GM11168 (cell line): ENCODE results near the gene NRXN3.

Experiments used
- in situ Hi-C: fragments of 300-500 bp; cut with MboI; formaldehyde crosslinking; loops from one replicate; pipeline ENCODE4 v1.12.0; 2022; ENCODE audit warnings: low sequenced_read_pairs; ENCODE audit not compliant: unreplicated experiment

NRXN3 gene

DNA sequence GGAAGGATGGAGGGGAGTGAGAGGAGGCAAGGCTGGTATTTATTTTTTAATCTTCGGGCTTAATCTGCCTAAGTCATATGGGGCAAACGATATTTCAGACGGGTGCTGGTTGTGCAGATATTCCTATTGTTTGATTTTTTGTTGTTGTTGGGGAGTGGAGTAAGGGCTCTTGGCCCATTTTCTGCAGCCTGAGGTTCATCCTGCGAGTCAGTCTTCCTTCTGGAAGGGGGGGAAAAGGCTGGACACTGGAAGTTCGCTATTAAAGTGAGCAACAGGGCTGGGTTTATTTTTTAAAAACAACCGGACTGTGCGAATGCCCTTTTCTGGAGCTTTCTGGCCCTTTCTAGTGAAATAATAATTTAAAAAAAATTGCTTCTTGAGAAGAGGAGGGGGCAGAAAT, 2.3 kb downstream of the NRXN3 start:
- in situ Hi-C loops: no loop called here

DNA sequence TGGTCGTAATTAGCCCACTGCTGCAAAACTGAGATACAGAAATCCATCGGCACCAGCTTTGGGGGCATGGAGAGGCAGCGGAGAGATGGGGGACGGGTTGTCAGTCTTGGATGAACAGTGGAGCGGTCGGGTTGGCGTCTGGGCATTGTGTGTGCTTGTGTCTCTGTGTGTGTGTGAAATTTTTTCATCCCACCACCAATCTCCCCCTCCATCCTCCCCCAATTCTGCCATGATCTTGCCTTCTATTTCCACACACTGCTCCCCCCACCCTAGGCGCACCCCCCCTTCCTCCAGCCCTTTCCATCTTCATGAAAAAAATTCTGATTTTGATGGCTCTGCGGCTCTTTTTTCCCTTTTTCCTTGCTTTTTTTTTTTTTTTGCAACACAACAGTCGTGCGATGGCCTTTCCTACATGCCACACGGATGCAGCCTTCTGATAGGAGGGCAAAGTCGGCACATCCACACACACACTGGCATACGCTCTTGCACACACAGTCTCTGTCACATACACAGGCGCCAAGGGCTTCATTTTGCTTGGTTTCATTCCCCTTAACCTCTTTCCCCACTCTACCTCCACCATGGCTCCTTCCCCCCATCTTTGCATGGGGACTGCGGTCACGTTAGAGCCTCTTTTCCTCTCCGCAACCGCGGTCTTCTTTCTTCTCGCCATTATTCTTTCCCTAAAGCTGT, 3.3 kb downstream of the NRXN3 start:
- in situ Hi-C loops: no loop called here

- in situ Hi-C loops: no loop called here
Measured at GRCh38 chr14:78175412-78175811, 5.2 kb downstream of the NRXN3 start.

- in situ Hi-C loops: no loop called here
Measured at GRCh38 chr14:78178071-78178470, 7.9 kb downstream of the NRXN3 start.

- in situ Hi-C loops: no loop called here
Measured at GRCh38 chr14:78178971-78179370, 8.8 kb downstream of the NRXN3 start.

DNA sequence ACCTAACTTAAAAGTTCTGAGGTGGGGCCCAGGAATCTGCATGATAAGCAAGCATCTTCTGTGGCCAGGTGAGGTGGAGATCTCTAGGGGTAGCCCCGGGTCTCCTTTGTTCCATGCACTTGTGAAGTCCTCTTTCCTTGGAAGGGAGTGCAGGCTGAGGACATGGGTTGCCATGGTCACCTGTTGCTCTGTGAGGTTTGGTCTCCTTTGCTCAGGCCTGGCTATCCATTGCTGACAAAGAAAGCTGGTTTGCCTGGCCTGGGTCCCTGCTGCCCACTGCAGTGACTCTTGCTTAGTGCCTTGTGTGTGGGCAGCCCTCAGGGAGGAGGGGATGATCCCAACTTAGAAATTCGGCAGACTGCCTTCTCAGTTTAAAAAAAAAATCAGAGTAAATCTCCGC, 11.1 kb downstream of the NRXN3 start:
- in situ Hi-C loops: no loop called here

DNA sequence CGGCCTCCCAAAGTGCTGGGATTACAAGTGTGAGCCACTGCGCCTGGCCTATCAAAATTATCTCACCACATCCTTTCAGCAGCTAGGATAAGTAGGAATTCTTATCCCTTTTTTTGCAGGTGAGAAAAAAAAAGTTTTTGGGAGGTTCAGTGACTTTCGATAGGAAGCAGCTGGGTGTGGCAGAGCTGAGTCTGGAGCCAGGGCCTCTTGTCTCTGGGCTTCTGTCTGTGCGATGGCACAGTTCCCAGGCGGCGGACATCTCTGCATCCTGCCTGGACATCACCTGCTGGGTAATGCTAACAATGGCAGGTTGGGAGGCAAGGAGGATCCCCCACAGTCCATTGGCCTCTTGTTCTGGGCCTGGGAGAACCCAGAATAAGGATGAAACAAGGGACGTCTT, 12.5 kb downstream of the NRXN3 start:
- in situ Hi-C loops: no loop called here

- in situ Hi-C loops: no loop called here
Measured at GRCh38 chr14:78184157-78184556, 14.0 kb downstream of the NRXN3 start.

DNA sequence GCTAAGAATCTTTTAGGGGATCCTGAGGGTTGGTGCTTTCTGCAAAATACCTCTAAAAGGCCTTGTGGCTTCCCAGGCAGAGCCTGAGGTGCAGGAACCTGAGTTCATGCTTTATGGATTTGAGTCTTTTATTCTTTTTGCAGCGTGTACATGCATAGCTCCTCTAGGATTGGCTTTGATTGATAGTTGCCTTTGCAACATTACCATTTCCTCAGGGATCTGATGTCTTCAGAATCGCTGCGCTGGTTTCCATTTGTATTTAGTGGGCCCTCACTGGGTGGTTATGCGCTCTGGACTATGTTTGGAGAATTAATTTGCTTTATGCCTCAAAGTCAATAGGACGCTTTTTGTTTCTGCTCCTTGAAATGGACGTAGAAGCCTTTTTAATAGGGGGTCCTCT, 16.1 kb downstream of the NRXN3 start:
- in situ Hi-C loops: no loop called here

DNA sequence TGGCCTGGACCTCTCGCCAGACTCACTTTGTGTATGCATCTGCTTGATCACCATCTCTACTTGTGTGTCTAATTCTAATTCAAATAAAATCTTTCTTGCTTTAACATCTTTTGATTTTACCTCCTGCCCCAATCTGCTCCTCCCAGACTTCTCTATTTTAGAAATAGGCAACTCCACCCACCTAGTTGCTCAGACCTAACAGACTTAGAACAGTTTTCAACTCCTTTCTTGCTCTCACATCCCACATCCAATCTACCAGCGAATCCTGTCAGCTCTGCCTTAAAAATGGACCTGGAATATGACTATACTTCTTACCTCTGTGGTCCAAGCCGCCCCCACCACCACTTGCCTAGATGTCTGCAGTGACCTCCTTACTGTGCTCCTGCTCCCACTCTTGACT, 18.7 kb downstream of the NRXN3 start:
- in situ Hi-C loops: no loop called here

GRCh38 chr14:78195431-78195830, 25.3 kb downstream of the NRXN3 start:
- in situ Hi-C loops: no loop called here

- in situ Hi-C loops: no loop called here
Measured at GRCh38 chr14:78196323-78196722, 26.1 kb downstream of the NRXN3 start.

GRCh38 chr14:78197051-78197450, 26.9 kb downstream of the NRXN3 start:
- in situ Hi-C loops: no loop called here

- in situ Hi-C loops: no loop called here
Measured at GRCh38 chr14:78202163-78202562, 32.0 kb downstream of the NRXN3 start.

DNA sequence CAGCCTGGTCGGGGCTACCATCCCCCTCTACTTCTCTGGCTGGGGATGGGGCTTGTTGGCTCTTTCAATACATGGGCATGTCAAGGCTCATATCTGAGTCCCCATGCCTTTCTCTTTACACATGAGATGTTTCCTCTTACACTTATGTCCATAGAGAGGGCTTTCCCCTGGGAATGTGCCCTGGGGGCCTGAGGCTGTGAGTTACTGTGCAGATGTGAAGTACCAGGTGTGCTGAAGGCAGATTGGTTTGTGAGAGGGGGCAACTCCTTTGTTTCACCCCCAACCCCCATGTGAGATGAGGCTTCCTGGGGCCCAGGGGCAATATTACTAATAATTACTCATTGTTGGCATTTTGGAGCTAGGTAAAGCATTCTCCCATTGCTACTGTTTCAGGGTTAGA, 32.8 kb downstream of the NRXN3 start:
- in situ Hi-C loops: no loop called here

GRCh38 chr14:78207414-78207813, 37.2 kb downstream of the NRXN3 start:
- in situ Hi-C loops: no loop called here

DNA sequence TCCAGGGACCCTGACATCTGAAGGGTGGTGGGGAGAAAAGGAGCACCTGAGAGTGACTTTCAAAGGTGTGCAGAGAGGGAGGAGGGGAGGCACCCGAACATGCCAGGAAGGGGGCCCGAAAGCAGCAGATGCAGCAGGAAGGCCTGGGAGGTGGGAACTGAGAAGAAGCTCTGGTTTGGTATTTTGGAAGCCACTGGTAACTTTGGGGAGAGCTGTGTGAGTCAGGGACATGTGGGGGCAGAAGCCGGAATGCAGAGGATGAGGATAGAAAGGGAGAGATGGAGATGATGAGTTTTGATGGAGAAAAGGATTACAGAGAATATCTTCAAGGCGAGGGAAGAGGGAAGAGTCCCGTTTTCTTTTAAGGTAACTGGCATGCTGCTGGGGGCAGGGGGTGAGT, 50.1 kb downstream of the NRXN3 start:
- in situ Hi-C loops: no loop called here

GRCh38 chr14:78222746-78223145, 52.6 kb downstream of the NRXN3 start:
- in situ Hi-C loops: no loop called here

- in situ Hi-C loops: no loop called here
Measured at GRCh38 chr14:78227248-78228077, 57.3 kb downstream of the NRXN3 start.

- in situ Hi-C loops: no loop called here
Measured at GRCh38 chr14:78228702-78229327, 58.6 kb downstream of the NRXN3 start.

DNA sequence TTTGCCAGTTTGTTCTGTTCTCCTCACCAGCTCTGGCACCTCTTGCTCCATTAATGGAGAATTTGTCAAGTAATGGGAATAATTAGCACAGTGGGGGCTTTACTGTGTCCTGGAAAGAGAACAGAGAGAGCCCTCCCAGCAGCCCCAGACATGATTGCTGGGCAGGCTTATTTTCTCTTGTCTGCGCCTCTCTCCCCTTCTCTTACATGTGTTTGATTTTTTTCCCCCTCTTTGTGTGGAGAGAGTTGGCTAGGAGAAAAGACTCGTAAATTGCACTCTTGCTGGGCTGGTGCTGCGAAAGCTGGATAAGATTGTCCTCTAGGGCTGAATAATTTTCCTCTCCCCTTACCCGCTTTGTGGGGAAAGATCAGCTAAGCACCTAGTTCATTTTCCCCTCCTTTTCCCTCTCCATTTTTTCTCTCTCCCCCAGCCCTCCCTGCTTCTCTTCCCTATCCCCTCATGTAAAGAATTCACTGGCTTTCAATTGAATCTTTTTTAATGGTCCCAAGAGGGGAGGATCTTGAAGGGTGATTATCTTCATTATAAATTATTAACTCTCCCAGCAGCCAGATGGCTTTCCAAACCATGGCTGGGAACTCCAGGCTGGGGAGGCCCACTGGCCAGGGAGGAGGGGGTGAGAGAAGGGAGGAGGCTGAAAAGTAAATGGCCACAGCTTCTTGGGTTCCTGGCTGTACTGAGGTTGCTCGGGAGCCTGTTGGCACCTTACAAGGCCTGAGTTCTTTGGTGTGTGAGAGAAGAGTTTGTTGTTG, 62.2 kb downstream of the NRXN3 start:
- in situ Hi-C loops: no loop called here
